IMR-90 (cell line): Measurements from ENCODE around the gene RIMBP3B. TPM values are rescaled to one million over a fixed set of nuclear protein-coding genes. Genes with fewer than 3 reads are reported as not detected.
"Not testable (repeated sequence)": the region's sequence is repeated elsewhere in the genome, so short reads cannot be mapped to it uniquely, and the experiment has no call there.

Experiments
- ATAC-seq: fragments of 200-7000 bp; cut with Tn5 transposase; 2 replicates; pipeline ENCODE4 v1.9.1; 2020; ENCODE audit warnings: low read depth, mild to moderate bottlenecking, moderate library complexity
- BruUV-seq: library from RNA; stranded (reverse); fragments of 400-500 nt; replicated peaks from 2 replicates; lab custom pipeline; 2021; lab: Mats Ljungman, UMichigan
- CTCF ChIA-PET: fragments of 300-600 bp; formaldehyde crosslinking; extraction: SDS; loops from one replicate; lab custom pipeline; 2021; ENCODE audit warnings: antibody characterized with exemption; lab: Yijun Ruan, JAX
- POLR2A ChIA-PET: fragments of 300-600 bp; sonication (Branson Sonifier 250); formaldehyde crosslinking; loops from one replicate; lab custom pipeline; 2022; ENCODE audit warnings: antibody characterized with exemption; ENCODE audit not compliant: unreplicated experiment; lab: Charles Lee
- DNase-seq: peaks from one replicate; pipeline ENCODE4 v3.0.0; 2013
- H2AFZ ChIP-seq: replicated peaks from 2 replicates; pipeline ENCODE3; 2013; ENCODE audit warnings: low read length, mild to moderate bottlenecking; ENCODE audit not compliant: poor library complexity
- H2AK5ac ChIP-seq: 2 replicates; pipeline ENCODE4 v1.6.1; 2013; ENCODE audit warnings: low read depth, low read length, inconsistent platforms
- H2AK9ac ChIP-seq: replicated peaks from 2 replicates; pipeline ENCODE3; 2013; ENCODE audit warnings: mild to moderate bottlenecking, low read depth, low read length, moderate library complexity; ENCODE audit not compliant: poor library complexity
- H2BK120ac ChIP-seq: 2 replicates; pipeline ENCODE4 v1.6.1; 2013; ENCODE audit warnings: low read depth, low read length, inconsistent platforms
- H2BK15ac ChIP-seq: 3 replicates; pipeline ENCODE4 v1.6.1; 2013; ENCODE audit warnings: low read depth, low read length, inconsistent platforms
- H2BK20ac ChIP-seq: 2 replicates; pipeline ENCODE4 v1.6.1; 2013; ENCODE audit warnings: low read depth, mild to moderate bottlenecking, inconsistent platforms, low read length, moderate library complexity
- H2BK5ac ChIP-seq: 2 replicates; pipeline ENCODE4 v1.6.1; 2013; ENCODE audit warnings: mild to moderate bottlenecking, low read depth, low read length, inconsistent platforms; ENCODE audit not compliant: poor library complexity, severe bottlenecking
- H3K14ac ChIP-seq: replicated peaks from 2 replicates; pipeline ENCODE4 v1.6.1; 2013; ENCODE audit warnings: low read depth, low read length, inconsistent platforms
- H3K18ac ChIP-seq: 2 replicates; pipeline ENCODE4 v1.6.1; 2013; ENCODE audit warnings: low read depth, low read length, control low read depth
- H3K23ac ChIP-seq: 2 replicates; pipeline ENCODE4 v1.6.1; 2013; ENCODE audit warnings: low read depth, low read length, inconsistent platforms
- H3K27ac ChIP-seq: 2 replicates; pipeline ENCODE4 v1.5.1; 2013; ENCODE audit warnings: mild to moderate bottlenecking, control low read depth, low read length; ENCODE audit not compliant: insufficient read depth
- H3K27me3 ChIP-seq: 2 replicates; pipeline ENCODE4 v1.6.1; 2013; ENCODE audit warnings: low read length; ENCODE audit not compliant: control insufficient read depth, insufficient read depth
- H3K36me3 ChIP-seq: 2 replicates; pipeline ENCODE4 v1.6.1; 2013; ENCODE audit warnings: low read length, mixed read lengths; ENCODE audit not compliant: control insufficient read depth, insufficient read depth
- H3K4ac ChIP-seq: 2 replicates; pipeline ENCODE4 v1.6.1; 2013; ENCODE audit warnings: low read depth, low read length, inconsistent platforms
- H3K4me1 ChIP-seq: 2 replicates; pipeline ENCODE4 v1.6.1; 2013; ENCODE audit warnings: low read length, mixed read lengths; ENCODE audit not compliant: control insufficient read depth, insufficient read depth
- H3K4me2 ChIP-seq: 2 replicates; pipeline ENCODE4 v1.6.1; 2013; ENCODE audit warnings: low read depth, mild to moderate bottlenecking, control low read depth, low read length, moderate library complexity
- H3K4me3 ChIP-seq: 2 replicates; pipeline ENCODE4 v1.5.1; 2013; ENCODE audit warnings: low read depth, mild to moderate bottlenecking, control low read depth, low read length, moderate library complexity; ENCODE audit not compliant: insufficient read depth
- H3K56ac ChIP-seq: 2 replicates; pipeline ENCODE4 v1.6.1; 2013; ENCODE audit warnings: low read length, inconsistent platforms; ENCODE audit not compliant: insufficient read depth; ENCODE audit errors: extremely low read depth
- H3K79me1 ChIP-seq, 2 experiments: 2 replicates each; pipeline ENCODE4 v1.6.1; 2013; ENCODE audit warnings: low read length in 2 of 2, inconsistent platforms in 1 of 2, low read depth in 1 of 2
- H3K9ac ChIP-seq: 2 replicates; pipeline ENCODE4 v1.6.1; 2013; ENCODE audit warnings: low read depth, low read length, control low read depth
- H3K9me1 ChIP-seq: 2 replicates; pipeline ENCODE4 v1.6.1; 2013; ENCODE audit warnings: low read length, inconsistent platforms; ENCODE audit not compliant: insufficient read depth
- H3K9me3 ChIP-seq: 2 replicates; pipeline ENCODE4 v1.6.1; 2013; ENCODE audit warnings: low read length; ENCODE audit not compliant: control insufficient read depth, insufficient read depth
- H4K20me1 ChIP-seq: 2 replicates; pipeline ENCODE4 v1.6.1; 2013; ENCODE audit warnings: low read length, inconsistent platforms; ENCODE audit not compliant: insufficient read depth
- H4K5ac ChIP-seq: 2 replicates; pipeline ENCODE4 v1.6.1; 2013; ENCODE audit warnings: mild to moderate bottlenecking, low read depth, low read length, control low read depth
- H4K8ac ChIP-seq, 2 experiments: 2 replicates each; pipeline ENCODE4 v1.6.1; 2013; ENCODE audit warnings: low read depth in 2 of 2, low read length in 2 of 2, control low read depth in 1 of 2, inconsistent platforms in 1 of 2
- H4K91ac ChIP-seq: 2 replicates; pipeline ENCODE4 v1.6.1; 2013; ENCODE audit warnings: low read depth, low read length, inconsistent platforms; ENCODE audit not compliant: insufficient read depth
- WGBS, 2 experiments: methylation state at CpG; one replicate each; pipeline versions ENCODE4 v1.1.5 to v1.1.7; 2013; ENCODE audit warnings: missing lambda C conversion rate in 2 of 2; ENCODE audit not compliant: insufficient read length in 1 of 2; ENCODE audit errors: extremely low coverage in 2 of 2; 5-methylcytosine and 5-hydroxymethylcytosine counted together
- dilution Hi-C: fragments of 300-500 bp; cut with HindIII; formaldehyde crosslinking; loops from one replicate; pipeline ENCODE4 v1.14.3; 2018; ENCODE audit warnings: low sequenced_read_pairs; ENCODE audit not compliant: unreplicated experiment
- in situ Hi-C: fragments of 300-500 bp; cut with MboI; formaldehyde crosslinking; loops from 3 replicates; pipeline ENCODE4 v1.14.3; 2019; ENCODE audit warnings: low sequenced_read_pairs, inconsistent platforms, mixed read lengths
- intact Hi-C: fragments of 100-400 bp; cut with micrococcal nuclease; formaldehyde crosslinking; loops from 2 replicates; pipeline ENCODE4 v1.10.0; 2022
- polyA plus RNA-seq, 3 experiments: library from polyadenylated mRNA; depleted of rRNA; stranded (reverse); fragments of >200 nt; gene quantifications; 2 replicates each; pipeline ENCODE4 v1.2.3, GENCODE V29; 2012; ENCODE audit warnings: low replicate concordance in 1 of 3
- total RNA-seq: library from RNA; depleted of rRNA; stranded (reverse); fragments of >200 nt; gene quantifications from 2 replicates; pipeline ENCODE4 v1.2.3, GENCODE V29; 2012

The RIMBP3B gene
- total and polyA plus RNA-seq, 2 of the 4 experiments (the other 2 are of a cell fraction) = 0.07 to 0.18 TPM

- DNase-seq, intact Hi-C loops: not testable (repeated sequence)
Measured at GRCh38 chr22:21416375-21416774, 32.8 kb downstream of the RIMBP3B start.

GRCh38 chr22:21417227-21417746, 33.7 kb downstream of the RIMBP3B start, which contains the start of gene HIC2:
TSS of gene HIC2 (plus strand) at chr22:21417371. CDS start at chr22:21442832, 25,461 bp downstream.
- H4K20me1 ChIP-seq, H3K9me1 ChIP-seq, H3K36me3 ChIP-seq, H3K4me2 ChIP-seq, H3K23ac ChIP-seq, dilution Hi-C loops, H2BK5ac ChIP-seq, H2AK5ac ChIP-seq, H3K56ac ChIP-seq, DNase-seq, H3K18ac ChIP-seq, POLR2A ChIA-PET, H2BK120ac ChIP-seq, in situ Hi-C loops, H3K14ac ChIP-seq, H2BK15ac ChIP-seq, H4K8ac ChIP-seq, H3K79me1 ChIP-seq, H3K9me3 ChIP-seq, H3K4ac ChIP-seq, H3K27me3 ChIP-seq, intact Hi-C loops, H3K4me1 ChIP-seq, H4K5ac ChIP-seq, H4K91ac ChIP-seq, H2AK9ac ChIP-seq, H2BK20ac ChIP-seq, CTCF ChIA-PET, BruUV-seq: not testable (repeated sequence)
- no CpG with 5 or more reads among the region's 81 CpGs for WGBS, 2 experiments
- H3K27ac ChIP-seq = peak within 1 kb of the TSS; percentile 59; the same call in 1 of the 2 replicates
- peak; percentile 94 for ATAC-seq
- H2AFZ ChIP-seq = peak within 1 kb of the TSS; percentile 72
- peak within 1 kb of the TSS; percentile 85 for H3K4me3 ChIP-seq
- peak within 1 kb of the TSS; percentile 83; the same call in 1 of the 2 replicates for H3K9ac ChIP-seq

More at GRCh38 chr22:21416375-21416774, 32.8 kb downstream of the RIMBP3B start:
- CTCF ChIA-PET, H3K9ac ChIP-seq, H3K9me1 ChIP-seq, in situ Hi-C loops, H3K18ac ChIP-seq, H3K27me3 ChIP-seq, H4K20me1 ChIP-seq, dilution Hi-C loops, H3K23ac ChIP-seq, H2AK5ac ChIP-seq, H3K79me1 ChIP-seq, H4K8ac ChIP-seq, H2AK9ac ChIP-seq, H2AFZ ChIP-seq, H3K4ac ChIP-seq, H2BK120ac ChIP-seq, H3K4me2 ChIP-seq, H3K27ac ChIP-seq, H2BK5ac ChIP-seq, H3K14ac ChIP-seq, H2BK20ac ChIP-seq, H3K36me3 ChIP-seq, POLR2A ChIA-PET, H3K4me3 ChIP-seq, H3K56ac ChIP-seq, ATAC-seq, H3K9me3 ChIP-seq, H4K91ac ChIP-seq, BruUV-seq, H2BK15ac ChIP-seq, H4K5ac ChIP-seq, H3K4me1 ChIP-seq: not testable (repeated sequence)
- WGBS, 2 experiments = no CpG with 5 or more reads among the region's 25 CpGs
